Loucy (cell line): ENCODE measurements around the gene SLFN5.

ENCODE experiments used
- EZH2phosphoT487 ChIP-seq: fragments of 200-600 bp; IDR thresholded peaks from 2 replicates; pipeline ENCODE4 v1.6.1; 2018; ENCODE audit warnings: antibody characterized with exemption, mild to moderate bottlenecking, moderate library complexity, borderline replicate concordance
- TF ChIP-seq, protein P1 (sequence below): fragments of 200-600 bp; sonication (generic); conservative IDR thresholded peaks from 2 replicates; pipeline ENCODE4 v1.5.1; 2014; ENCODE audit warnings: mild to moderate bottlenecking, antibody characterized with exemption, low read length

DNA sequence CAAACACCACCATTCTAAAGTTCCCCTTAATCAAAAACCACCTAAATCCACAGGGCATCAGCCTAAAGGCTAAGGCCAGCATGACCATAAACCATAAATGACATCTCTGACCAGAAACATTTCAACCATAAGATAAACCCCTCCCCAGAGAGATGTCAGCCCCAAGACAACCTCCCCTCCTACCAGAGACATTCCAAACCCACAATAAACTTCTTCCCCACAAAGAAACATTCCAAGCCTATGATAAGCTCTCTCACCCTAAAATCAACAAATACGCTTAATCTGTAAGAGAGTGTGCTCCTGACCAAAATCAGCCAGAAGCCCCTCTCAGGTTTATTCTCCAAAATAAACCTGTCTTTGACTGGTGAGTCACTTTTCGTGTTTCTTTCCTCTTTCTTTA lies 54.8 kb downstream of the SLFN5 start:
- TF ChIP-seq, protein P1, sequence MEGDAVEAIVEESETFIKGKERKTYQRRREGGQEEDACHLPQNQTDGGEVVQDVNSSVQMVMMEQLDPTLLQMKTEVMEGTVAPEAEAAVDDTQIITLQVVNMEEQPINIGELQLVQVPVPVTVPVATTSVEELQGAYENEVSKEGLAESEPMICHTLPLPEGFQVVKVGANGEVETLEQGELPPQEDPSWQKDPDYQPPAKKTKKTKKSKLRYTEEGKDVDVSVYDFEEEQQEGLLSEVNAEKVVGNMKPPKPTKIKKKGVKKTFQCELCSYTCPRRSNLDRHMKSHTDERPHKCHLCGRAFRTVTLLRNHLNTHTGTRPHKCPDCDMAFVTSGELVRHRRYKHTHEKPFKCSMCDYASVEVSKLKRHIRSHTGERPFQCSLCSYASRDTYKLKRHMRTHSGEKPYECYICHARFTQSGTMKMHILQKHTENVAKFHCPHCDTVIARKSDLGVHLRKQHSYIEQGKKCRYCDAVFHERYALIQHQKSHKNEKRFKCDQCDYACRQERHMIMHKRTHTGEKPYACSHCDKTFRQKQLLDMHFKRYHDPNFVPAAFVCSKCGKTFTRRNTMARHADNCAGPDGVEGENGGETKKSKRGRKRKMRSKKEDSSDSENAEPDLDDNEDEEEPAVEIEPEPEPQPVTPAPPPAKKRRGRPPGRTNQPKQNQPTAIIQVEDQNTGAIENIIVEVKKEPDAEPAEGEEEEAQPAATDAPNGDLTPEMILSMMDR: no peak
- no peak for TF ChIP-seq EZH2phosphoT487
